NCI-H524 (cell line): Measurements from ENCODE around the gene OR1L4.

Source experiments
- DNase-seq, 2 experiments: peaks; one replicate each; lab custom pipeline; 2025; lab: John Stamatoyannopoulos, UW

Gene OR1L4

GRCh38 chr9:122723690-122724089 lies at the start of gene OR1L4:
Gene OR1L4 (plus strand): TSS chr9:122723990. CDS start chr9:122723990, 0 bp downstream.
- no peak for DNase-seq

DNA sequence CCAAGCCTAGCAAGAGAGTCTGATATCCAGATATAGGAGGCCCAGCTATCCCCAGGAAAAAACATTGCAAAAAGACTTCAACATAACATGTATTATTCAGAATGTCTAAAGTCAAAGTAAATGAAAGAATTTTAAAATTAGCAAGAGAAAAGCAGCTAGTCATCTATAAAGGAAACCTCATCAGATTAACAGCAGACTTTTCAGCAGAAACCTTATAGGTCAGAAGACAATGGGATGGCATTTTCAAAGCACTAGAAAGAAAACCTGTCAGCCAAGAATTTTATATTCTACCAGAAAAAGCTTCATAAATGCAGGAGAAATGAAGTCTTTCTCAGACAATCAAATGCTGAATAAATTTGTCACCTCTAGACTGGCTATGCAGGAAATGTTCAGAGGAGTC lies 38.9 kb upstream of the OR1L4 start:
- no peak for DNase-seq

GRCh38 chr9:122695696-122696095 lies 28.1 kb upstream of the OR1L4 start:
- no peak for DNase-seq

GRCh38 chr9:122718038-122718437 lies 5.8 kb upstream of the OR1L4 start:
- no peak for DNase-seq

DNA sequence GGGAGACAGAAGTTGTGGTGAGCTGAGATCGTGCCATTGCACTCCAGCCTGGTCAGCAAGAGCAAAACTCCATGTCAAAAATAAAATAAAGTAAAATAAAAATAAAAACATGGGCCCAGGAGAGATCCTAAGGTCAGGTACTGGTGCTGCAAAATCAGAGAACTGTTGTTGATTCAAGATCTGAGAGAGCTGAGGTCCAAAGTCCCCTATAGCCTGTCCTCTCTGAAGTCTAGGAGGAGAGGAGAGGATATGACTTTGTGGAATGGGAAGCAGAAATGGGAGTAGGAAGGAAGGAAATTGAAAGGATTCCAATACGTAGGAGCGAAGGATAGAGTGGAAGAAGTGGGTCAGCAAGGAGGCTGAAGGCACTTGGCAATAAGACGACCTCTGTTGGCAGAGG lies 4.6 kb upstream of the OR1L4 start:
- no peak for DNase-seq

GRCh38 chr9:122742003-122742402 lies 18.2 kb downstream of the OR1L4 start, which contains the start of gene OR1L6:
Gene OR1L6 (plus strand): TSS chr9:122742303. CDS start chr9:122749848, 7,545 bp downstream.
- no peak for DNase-seq

GRCh38 chr9:122754825-122755224 lies 31.0 kb downstream of the OR1L4 start:
- DNase-seq = no peak

- DNase-seq = no peak
Measured at GRCh38 chr9:122767817-122768216, 44.0 kb downstream of the OR1L4 start.
